Lower leg skin (tissue), 4 donors: ENCODE measurements around the gene METTL25B. TPM values are rescaled to one million over a fixed set of nuclear protein-coding genes. Genes with fewer than 3 reads are reported as not detected.

Source experiments
- DNase-seq, 2 donors: peaks; one replicate each; pipeline ENCODE4 v3.0.0-alpha.2; 2019; ENCODE audit warnings: low spot score in 2 of 2
- H3K4me3 ChIP-seq: fragments of 200-600 bp; sonication (generic); 2 replicates; pipeline ENCODE4 v1.5.1; 2017; ENCODE audit warnings: mild to moderate bottlenecking, low read depth; ENCODE audit not compliant: poor library complexity, severe bottlenecking
- CTCF ChIP-seq, 3 donors: fragments of 450-650 bp; IDR thresholded peaks; one replicate each; pipeline ENCODE4 v1.5.1; 2016; ENCODE audit warnings: antibody characterized with exemption in 3 of 3, mild to moderate bottlenecking in 3 of 3, moderate library complexity in 2 of 3
- POLR2A ChIP-seq, 2 donors: fragments of 450-650 bp; IDR thresholded peaks; one replicate each; pipeline ENCODE4 v1.6.1; 2016 to 2017; ENCODE audit warnings: antibody characterized with exemption in 2 of 2, mild to moderate bottlenecking in 1 of 2, moderate library complexity in 1 of 2
- WGBS, 2 donors: methylation state at CpG; one replicate each; pipeline ENCODE4 v1.1.5; 2018; 5-methylcytosine and 5-hydroxymethylcytosine counted together
- intact Hi-C: fragments of 100-400 bp; cut with DNase I; formaldehyde crosslinking; loops from one replicate; pipeline ENCODE4 v1.15.0; 2023; ENCODE audit warnings: low total_unique reads
- total RNA-seq, 4 donors: library from RNA; depleted of rRNA; stranded (reverse); fragments of >200 nt; gene quantifications; one replicate each; pipeline ENCODE4 v1.1.0, GENCODE V29; 2016

The METTL25B gene
- total RNA-seq, 4 donors from 2014 or later, result 20.3 to 39.0 (median 28.2) TPM

GRCh38 chr1:156742017-156742416 lies 13.7 kb downstream of the METTL25B start:
- H3K4me3 ChIP-seq, result no peak overlapping the region
- DNase-seq, result no peak
- TF ChIP-seq POLR2A (IDR thresholded peaks at IDR 0.05) (no peak), CTCF (IDR thresholded peaks at IDR 0.05) (no peak)
- 72 to 82% methylated on average over 3 of the region's 3 CpGs for WGBS, 2 donors
- intact Hi-C loops, result no loop called here

- DNase-seq, result no peak
- intact Hi-C loops, result no loop called here
- 91 to 92% methylated on average over 4 of the region's 4 CpGs for WGBS, 2 donors
- H3K4me3 ChIP-seq, result no peak overlapping the region
- no peak for TF ChIP-seq POLR2A (IDR thresholded peaks at IDR 0.05)
- no peak for TF ChIP-seq CTCF (IDR thresholded peaks at IDR 0.05)
These were observed 14.5 kb downstream of the METTL25B start for GRCh38 chr1:156742801-156743200.

GRCh38 chr1:156743367-156744302 lies 15.4 kb downstream of the METTL25B start:
- intact Hi-C loops, result no loop called here

DNA sequence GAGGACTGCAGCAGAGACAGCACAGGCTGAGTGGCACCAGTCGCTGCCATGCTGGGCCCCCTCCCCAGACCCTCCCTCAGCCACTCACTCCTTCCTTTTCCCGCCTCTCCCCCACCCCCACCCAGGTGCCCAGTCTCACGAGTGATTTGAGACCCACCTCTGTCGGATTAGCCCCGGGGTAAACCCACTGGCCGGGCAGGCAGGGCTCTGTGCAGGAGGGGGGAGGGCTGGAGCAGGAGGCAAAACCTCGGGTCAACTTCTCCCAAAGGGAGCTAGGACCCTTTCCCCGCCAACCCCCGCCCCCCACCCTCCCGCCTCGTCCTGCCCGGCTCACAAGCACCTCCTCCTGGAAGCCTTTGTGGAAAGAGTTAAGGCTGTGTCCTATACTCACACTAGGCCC lies 16.1 kb downstream of the METTL25B start:
- H3K4me3 ChIP-seq, result no peak overlapping the region
- intact Hi-C loops, result no loop called here
- no peak for DNase-seq
- WGBS, 2 donors, result 71% methylated on average over 12 of the region's 12 CpGs
- no peak for TF ChIP-seq POLR2A (IDR thresholded peaks at IDR 0.05)
- no peak for TF ChIP-seq CTCF (IDR thresholded peaks at IDR 0.05)

More at GRCh38 chr1:156743367-156744302, 15.4 kb downstream of the METTL25B start:
- 82 to 84% methylated on average over 14 of the region's 14 CpGs for WGBS, 2 donors
- TF ChIP-seq POLR2A (IDR thresholded peaks at IDR 0.05), result no peak
- TF ChIP-seq CTCF (IDR thresholded peaks at IDR 0.05), result no peak
- H3K4me3 ChIP-seq, result no peak overlapping the region
- DNase-seq, result no peak

- WGBS, 2 donors, result 70 to 76% methylated on average over 14 of the region's 14 CpGs
- intact Hi-C loops, result no loop called here
- DNase-seq, result no peak
- TF ChIP-seq CTCF (IDR thresholded peaks at IDR 0.05) (no peak), POLR2A (IDR thresholded peaks at IDR 0.05) (no peak)
- no peak overlapping the region for H3K4me3 ChIP-seq
These were observed 16.6 kb downstream of the METTL25B start for GRCh38 chr1:156744786-156745419.
